Lower leg skin (tissue), 3 donors: ENCODE data around the gene ADIPOR1.

ENCODE experiments used
- CTCF ChIP-seq, 3 donors: fragments of 450-650 bp; IDR thresholded peaks; one replicate each; pipeline ENCODE4 v1.5.1; 2016; ENCODE audit warnings: antibody characterized with exemption in 3 of 3, mild to moderate bottlenecking in 3 of 3, moderate library complexity in 2 of 3
- POLR2A ChIP-seq, 2 donors: fragments of 450-650 bp; IDR thresholded peaks; one replicate each; pipeline ENCODE4 v1.6.1; 2016 to 2017; ENCODE audit warnings: antibody characterized with exemption in 2 of 2, mild to moderate bottlenecking in 1 of 2, moderate library complexity in 1 of 2

- TF ChIP-seq CTCF (IDR thresholded peaks at IDR 0.05) = no peak
- TF ChIP-seq POLR2A (IDR thresholded peaks at IDR 0.05) = no peak
These were observed 10.8 kb upstream of the ADIPOR1 start for GRCh38 chr1:202968895-202969295.
